Activated B cell treated with CpG ODN at 0.5 μM for 24 hours (primary cell): ENCODE measurements around the gene SH2D4B. TPM values are rescaled to one million over a fixed set of nuclear protein-coding genes. Genes with fewer than 3 reads are reported as not detected.

Source experiments
- ATAC-seq: fragments of 200-7000 bp; cut with Tn5 transposase; one replicate; pipeline ENCODE4 v1.10.0; 2021; ENCODE audit warnings: low read depth, mild to moderate bottlenecking, moderate library complexity
- CTCF ChIA-PET: fragments of 350-600 bp; sonication (Branson Sonifier 250); formaldehyde crosslinking; loops from one replicate; lab custom pipeline; 2021; ENCODE audit warnings: antibody characterized with exemption; lab: Charles Lee
- POLR2A ChIA-PET: fragments of 350-600 bp; sonication (Branson Sonifier 250); formaldehyde crosslinking; loops from one replicate; lab custom pipeline; 2021; ENCODE audit warnings: antibody characterized with exemption; lab: Charles Lee
- DNase-seq: peaks from one replicate; pipeline ENCODE4 v3.0.0; 2022
- H3K27ac Mint-ChIP-seq: one replicate; pipeline ENCODE4 v1.8.0; 2020; ENCODE audit warnings: mixed read lengths
- H3K27me3 Mint-ChIP-seq: one replicate; pipeline ENCODE4 v1.8.0; 2021; ENCODE audit warnings: mixed read lengths
- H3K36me3 Mint-ChIP-seq: one replicate; pipeline ENCODE4 v1.8.0; 2021; ENCODE audit warnings: low read depth, mixed read lengths
- H3K4me1 Mint-ChIP-seq: one replicate; pipeline ENCODE4 v1.8.0; 2021; ENCODE audit warnings: mixed read lengths
- H3K4me3 Mint-ChIP-seq: one replicate; pipeline ENCODE4 v1.8.0; 2020; ENCODE audit warnings: mild to moderate bottlenecking, mixed read lengths
- H3K9me3 Mint-ChIP-seq: one replicate; pipeline ENCODE4 v1.8.0; 2020; ENCODE audit warnings: mixed read lengths
- intact Hi-C: fragments of 100-400 bp; cut with micrococcal nuclease; formaldehyde crosslinking; loops from one replicate; pipeline ENCODE4 v1.15.1; 2024
- total RNA-seq: library from RNA; stranded (reverse); gene quantifications from 2 replicates; pipeline ENCODE4 v1.2.3, GENCODE V29; 2022
- TF ChIP-seq, protein P1 (sequence below): fragments of 200-600 bp; IDR thresholded peaks from one replicate; pipeline ENCODE4 v1.8.0; 2022; ENCODE audit warnings: antibody characterized with exemption, mild to moderate bottlenecking

Gene SH2D4B
- total RNA-seq, 1 donor from 2014 or later, result not detected

DNA sequence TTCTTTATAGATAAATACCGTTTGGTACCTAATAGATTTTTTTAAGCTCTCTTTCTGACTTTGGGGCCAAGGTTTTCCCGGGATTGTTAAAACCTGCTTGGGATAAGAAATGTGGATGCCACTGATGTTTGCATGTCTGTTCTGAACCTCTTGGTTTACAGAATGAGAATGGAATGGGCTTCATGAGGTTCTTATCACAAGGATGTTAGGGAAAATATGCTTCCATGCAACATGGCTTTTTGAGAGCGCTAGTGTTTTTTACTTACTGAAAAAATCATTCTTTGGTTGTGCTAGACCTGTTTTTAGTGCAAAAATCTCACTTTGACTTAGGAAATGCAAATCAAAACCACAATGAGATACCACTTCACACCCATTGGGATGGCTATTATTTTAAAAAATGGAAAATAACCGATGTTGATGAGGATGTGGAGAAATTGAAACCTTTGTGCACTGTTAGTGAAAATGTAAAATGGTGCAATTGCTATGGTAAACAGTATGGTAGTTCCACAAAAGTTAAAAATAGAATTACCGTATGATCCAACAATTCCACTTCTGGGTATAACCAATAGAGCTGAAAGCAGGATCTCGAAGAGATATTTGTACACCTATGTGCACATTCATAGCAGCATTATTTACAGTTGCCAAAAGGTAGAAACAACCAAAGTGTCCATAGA lies 44.7 kb upstream of the SH2D4B start:
- Mint-ChIP-seq H3K27ac (no peak overlapping the region), H3K27me3 (no peaks in the 10 kb centered on the region), H3K9me3 (peaks cover 14% of the 10 kb centered on the region), H3K4me1 (peaks cover 53% of the 10 kb centered on the region), H3K4me3 (no peak overlapping the region), H3K36me3 (peaks cover 69% of the 10 kb centered on the region)
- DNase-seq (no peak), ATAC-seq (no peak)
- CTCF ChIA-PET, result interaction anchor here (0.6 to 1.3 kb wide), 2 partner anchors 13 to 65 kb away, joined by 4 to 6 read pairs; no protein-coding TSS in a partner anchor
- TF ChIP-seq, protein P1, sequence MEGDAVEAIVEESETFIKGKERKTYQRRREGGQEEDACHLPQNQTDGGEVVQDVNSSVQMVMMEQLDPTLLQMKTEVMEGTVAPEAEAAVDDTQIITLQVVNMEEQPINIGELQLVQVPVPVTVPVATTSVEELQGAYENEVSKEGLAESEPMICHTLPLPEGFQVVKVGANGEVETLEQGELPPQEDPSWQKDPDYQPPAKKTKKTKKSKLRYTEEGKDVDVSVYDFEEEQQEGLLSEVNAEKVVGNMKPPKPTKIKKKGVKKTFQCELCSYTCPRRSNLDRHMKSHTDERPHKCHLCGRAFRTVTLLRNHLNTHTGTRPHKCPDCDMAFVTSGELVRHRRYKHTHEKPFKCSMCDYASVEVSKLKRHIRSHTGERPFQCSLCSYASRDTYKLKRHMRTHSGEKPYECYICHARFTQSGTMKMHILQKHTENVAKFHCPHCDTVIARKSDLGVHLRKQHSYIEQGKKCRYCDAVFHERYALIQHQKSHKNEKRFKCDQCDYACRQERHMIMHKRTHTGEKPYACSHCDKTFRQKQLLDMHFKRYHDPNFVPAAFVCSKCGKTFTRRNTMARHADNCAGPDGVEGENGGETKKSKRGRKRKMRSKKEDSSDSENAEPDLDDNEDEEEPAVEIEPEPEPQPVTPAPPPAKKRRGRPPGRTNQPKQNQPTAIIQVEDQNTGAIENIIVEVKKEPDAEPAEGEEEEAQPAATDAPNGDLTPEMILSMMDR, result no peak
- intact Hi-C loops, result no loop called here
- POLR2A ChIA-PET, result interaction anchor here (1.0 kb wide), 1 partner anchor 20 kb away, joined by 4 read pairs; no protein-coding TSS in a partner anchor

DNA sequence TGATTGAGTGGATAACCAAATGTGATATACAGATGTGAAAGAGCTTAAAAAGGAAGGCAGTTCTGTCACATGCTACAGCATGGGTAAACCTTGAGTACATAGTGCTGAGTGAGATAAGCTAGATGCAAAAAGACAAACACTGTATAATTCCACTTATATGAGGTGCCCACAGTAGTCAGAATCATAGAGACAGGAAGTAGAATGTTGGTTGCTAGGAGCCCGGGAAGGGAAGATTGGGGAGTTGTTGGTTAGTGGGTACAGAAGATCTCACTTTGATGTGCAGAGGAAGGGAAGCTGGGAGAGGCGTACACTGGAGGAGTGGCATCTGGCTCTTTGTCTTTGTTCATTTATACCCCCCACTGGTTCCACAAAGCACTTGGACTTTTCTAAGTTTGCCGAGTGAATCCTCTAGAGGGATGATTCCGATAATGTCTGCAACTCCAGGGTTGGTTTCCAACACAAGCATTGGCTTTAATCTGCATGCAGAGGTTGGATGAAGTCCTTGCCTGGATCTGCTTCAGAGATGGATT lies 44.1 kb upstream of the SH2D4B start:
- ATAC-seq, result peak; percentile 37

DNA sequence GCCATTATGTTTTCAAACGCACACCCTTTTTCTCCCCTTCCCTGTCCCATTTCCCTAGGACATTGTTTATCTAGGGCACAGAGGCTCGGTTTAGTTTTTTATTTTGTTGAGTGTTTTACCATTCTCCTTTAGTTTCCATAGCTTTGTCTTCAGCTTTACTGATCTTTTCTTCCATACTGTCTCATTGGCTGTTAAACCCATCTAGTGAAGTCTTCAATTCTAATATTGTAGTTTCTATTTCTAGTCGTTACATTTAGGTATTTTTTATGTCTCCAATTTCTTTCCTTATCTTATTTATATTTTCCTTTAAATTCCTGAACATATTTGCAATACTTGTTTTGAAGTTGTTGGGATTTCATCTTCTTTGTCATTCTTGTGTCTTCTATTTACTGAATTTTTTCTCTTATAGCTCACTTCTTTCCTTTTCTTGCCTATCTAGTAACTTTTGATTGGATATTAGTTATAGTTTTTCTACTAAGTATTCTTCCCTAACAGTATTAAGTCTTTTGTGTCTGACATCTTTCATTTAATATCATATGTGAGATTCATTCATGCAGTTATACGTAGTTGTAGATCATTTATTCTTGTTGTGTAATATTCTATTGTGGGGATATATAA lies 41.0 kb upstream of the SH2D4B start:
- Mint-ChIP-seq H3K4me3 (no peak overlapping the region), H3K9me3 (peaks cover 14% of the 10 kb centered on the region), H3K36me3 (peaks cover 44% of the 10 kb centered on the region), H3K4me1 (peaks cover 77% of the 10 kb centered on the region), H3K27me3 (no peaks in the 10 kb centered on the region), H3K27ac (no peak overlapping the region)
- POLR2A ChIA-PET, result no interaction called here
- TF ChIP-seq, protein P1, result no peak
- intact Hi-C loops, result no loop called here
- CTCF ChIA-PET, result interaction anchor here (1.9 to 3.2 kb wide), 2 partner anchors 9 to 52 kb away, joined by 6 to 11 read pairs; no protein-coding TSS in a partner anchor
- no peak for ATAC-seq
- no peak for DNase-seq

More for the DNA sequence above, 44.1 kb upstream of the SH2D4B start:
- ChIA-PET POLR2A (no interaction called here), CTCF (interaction anchor here (1.3 kb wide), 1 partner anchor 12 kb away, joined by 6 read pairs; no protein-coding TSS in a partner anchor)
- Mint-ChIP-seq H3K36me3 (peaks cover 72% of the 10 kb centered on the region), H3K9me3 (peaks cover 14% of the 10 kb centered on the region), H3K27me3 (no peaks in the 10 kb centered on the region), H3K27ac (no peak overlapping the region), H3K4me1 (peaks cover 57% of the 10 kb centered on the region), H3K4me3 (peak overlapping the region; percentile 9)
- TF ChIP-seq, protein P1, result no peak
- intact Hi-C loops, result loop anchor here (1.0 kb wide), 1 partner anchor 9 kb away; no protein-coding TSS in a partner anchor
- DNase-seq, result no peak

DNA sequence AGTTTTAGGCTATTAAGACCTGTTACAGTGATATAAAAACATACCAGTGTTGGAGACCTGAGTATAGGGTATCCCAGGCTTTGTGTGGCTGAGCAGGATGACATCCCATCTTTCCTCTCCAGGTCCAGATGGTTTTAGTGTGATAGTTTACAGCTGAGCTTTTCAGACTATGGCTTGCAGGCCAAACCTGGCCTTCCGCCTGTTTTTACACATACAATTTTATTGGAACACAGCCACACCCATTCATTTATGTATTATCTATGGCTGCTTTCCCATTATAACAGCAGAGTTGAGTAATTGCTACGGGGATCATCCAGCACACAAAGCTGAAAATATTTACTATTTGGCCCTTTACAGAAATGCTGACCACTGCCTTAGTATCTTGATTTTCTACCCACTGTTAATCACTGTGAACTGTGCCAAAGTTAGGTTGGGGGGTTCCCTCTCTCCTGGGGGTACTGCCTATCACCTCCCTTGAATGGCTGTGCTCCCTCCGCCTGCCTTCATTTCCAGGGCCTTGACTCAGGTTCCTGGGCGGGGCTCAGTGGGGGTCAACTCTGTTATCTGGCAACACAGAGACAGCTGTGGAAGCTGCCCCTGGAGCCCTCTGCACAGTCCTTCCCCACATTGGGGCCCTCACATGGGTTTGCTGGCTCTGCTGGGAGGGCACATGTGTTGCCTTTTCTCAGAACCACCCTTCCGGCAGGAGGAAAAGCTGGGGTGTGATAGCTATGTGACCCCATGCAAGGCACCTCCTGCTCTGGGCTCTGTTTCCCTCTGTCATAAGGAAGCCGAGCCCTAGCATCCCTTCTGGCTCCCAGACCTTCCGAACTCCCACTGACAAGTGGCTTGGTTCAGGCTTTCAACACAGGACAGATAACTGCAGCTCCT lies 40.3 kb upstream of the SH2D4B start:
- no peak for ATAC-seq
- no peak for DNase-seq
- TF ChIP-seq, protein P1, result no peak
- intact Hi-C loops, result loop anchor here (2.0 kb wide), 1 partner anchor 13 kb away; no protein-coding TSS in a partner anchor
- H3K27ac Mint-ChIP-seq, result no peak overlapping the region
- H3K27me3 Mint-ChIP-seq, result no peaks in the 10 kb centered on the region
- H3K36me3 Mint-ChIP-seq, result peaks cover 38% of the 10 kb centered on the region
- H3K4me3 Mint-ChIP-seq, result no peak overlapping the region
- CTCF ChIA-PET, result interaction anchor here (1.4 to 3.2 kb wide), 4 partner anchors 8 to 53 kb away, joined by 3 to 11 read pairs (median 8); no protein-coding TSS in a partner anchor
- POLR2A ChIA-PET, result interaction anchor here (1.2 kb wide), 1 partner anchor 36 kb away, joined by 3 read pairs; no protein-coding TSS in a partner anchor
- peaks cover 12% of the 10 kb centered on the region for H3K9me3 Mint-ChIP-seq
- peaks cover 79% of the 10 kb centered on the region for H3K4me1 Mint-ChIP-seq
